Activated CD8-positive, alpha-beta memory T cell treated with anti-CD3 and anti-CD28 coated beads for 4 hours (primary cell): ENCODE results near the gene CERK.
A peak's percentile ranks its signal among the peaks of the same experiment; 100 is the strongest.
"Not testable (repeated sequence)": the region's sequence is repeated elsewhere in the genome, so short reads cannot be mapped to it uniquely, and the experiment has no call there.

ENCODE experiments used
- DNase-seq, 2 donors: peaks; one replicate each; pipeline ENCODE4 v3.0.0-alpha.2; 2020; ENCODE audit warnings: low read depth in 2 of 2

The CERK gene, protein sequence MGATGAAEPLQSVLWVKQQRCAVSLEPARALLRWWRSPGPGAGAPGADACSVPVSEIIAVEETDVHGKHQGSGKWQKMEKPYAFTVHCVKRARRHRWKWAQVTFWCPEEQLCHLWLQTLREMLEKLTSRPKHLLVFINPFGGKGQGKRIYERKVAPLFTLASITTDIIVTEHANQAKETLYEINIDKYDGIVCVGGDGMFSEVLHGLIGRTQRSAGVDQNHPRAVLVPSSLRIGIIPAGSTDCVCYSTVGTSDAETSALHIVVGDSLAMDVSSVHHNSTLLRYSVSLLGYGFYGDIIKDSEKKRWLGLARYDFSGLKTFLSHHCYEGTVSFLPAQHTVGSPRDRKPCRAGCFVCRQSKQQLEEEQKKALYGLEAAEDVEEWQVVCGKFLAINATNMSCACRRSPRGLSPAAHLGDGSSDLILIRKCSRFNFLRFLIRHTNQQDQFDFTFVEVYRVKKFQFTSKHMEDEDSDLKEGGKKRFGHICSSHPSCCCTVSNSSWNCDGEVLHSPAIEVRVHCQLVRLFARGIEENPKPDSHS

DNA sequence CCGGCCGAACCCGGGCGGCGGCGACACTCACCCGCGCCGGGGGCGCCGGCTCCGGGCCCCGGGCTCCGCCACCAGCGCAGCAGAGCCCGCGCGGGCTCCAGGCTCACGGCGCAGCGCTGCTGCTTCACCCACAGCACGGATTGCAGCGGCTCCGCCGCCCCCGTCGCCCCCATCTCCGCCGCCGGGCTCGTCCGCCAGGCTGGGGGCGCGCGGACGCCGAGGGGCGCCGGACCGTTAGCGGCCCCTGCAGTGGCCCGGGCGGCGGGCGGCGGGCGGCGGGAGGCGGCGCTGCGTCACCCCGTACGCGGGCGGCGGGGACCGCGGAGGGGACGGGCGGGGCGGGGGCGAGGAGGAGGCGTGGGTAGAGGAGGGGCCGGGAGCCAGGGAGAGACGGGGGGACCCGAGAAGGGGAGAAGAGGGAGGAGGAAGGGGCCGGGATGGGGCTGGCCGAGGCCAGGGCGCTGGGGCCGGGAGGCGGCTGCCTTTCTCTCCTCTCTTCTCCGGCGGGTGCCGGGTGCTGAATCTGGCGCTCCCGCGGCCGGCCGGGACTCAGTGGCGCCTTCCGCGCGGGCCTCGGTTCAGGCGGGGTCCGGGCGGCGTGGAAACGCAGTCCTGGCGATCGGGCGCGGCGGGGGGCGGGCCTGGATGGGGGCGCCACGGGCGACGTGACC lies at the start of gene CERK:
Gene CERK, minus strand, starts transcription at position 277 of the 671 bp plus-strand sequence. Its CDS starts 104 bp downstream, at position 173.
- peak; percentile 33 to 46 for DNase-seq

DNA sequence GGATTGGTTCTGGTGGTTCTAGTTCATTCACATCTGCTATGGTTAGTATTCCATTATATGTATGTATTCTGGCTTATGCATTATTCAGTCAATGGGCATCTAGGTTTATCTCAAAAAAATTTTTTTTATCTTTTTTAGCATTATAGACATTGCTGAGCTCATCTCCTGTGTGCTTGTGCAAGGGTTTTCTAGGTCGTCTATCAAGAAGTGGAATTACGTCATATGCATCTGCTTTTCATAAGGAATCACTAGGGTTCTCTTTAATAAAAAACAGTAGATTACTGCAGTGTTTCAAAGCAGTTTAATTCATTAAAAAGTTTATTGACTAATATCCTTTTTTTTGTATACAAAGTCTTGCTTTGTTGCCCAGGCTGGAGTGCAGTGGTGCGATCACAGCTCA lies 45.7 kb upstream of the CERK start:
- no peak for DNase-seq

DNA sequence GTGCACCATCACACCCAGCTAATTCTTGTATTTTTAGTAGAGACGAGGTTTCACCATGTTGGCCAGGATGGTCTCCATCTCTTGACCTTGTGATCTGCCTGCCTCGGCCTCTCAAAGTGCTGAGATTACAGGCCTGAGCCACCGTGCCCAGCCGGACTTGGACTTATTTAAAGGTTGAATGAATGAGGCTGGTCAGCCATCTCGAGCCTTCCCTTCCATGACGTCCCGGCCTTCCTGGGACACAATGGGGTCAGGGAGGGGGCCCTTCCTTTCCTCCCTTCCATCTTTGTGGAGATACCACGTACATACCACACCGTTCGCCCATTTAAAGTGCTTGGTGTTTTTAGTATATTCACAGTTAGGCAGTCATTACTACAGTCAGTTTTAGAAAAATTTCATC lies 44.1 kb upstream of the CERK start:
- not testable (repeated sequence) for DNase-seq

DNA sequence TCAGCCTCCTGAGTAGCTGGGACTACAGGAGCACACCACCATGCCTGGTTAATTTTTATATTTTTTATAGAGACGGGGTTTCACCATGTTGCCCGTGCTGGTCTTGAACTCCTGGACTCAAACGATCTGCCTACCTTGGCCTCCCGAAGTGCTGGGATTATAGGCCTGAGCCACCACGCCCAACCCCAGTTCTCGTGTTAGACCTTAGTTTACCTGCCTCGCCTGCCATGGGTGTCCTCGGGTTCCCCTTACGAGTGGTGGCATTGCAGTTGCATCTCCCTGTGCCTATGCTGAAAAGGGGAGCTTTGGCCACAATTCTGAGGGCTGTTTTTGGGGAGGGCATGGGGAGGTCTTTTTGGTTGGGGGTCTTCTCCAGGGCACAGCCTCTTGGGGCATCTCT lies 43.2 kb upstream of the CERK start:
- no peak for DNase-seq

DNA sequence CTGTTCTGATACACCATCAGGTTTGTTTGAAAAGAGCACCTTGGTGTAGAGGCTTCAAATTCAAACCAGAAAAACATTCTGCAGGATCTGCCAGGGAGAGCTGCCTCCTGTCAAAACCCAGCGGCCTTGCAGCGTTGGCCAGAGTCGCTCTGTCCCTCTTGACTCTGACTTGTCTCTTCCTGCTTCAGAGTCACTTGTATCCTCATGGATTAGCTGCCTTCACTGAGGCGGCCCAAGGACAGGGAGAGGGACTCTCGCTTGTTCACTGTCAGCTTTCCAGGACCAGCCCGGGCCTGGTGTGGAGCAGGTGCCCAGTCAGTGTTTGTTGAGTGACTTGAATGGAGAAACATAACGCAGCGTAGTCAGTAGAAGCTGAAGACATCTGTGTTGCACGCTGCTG lies 42.4 kb upstream of the CERK start:
- DNase-seq, result no peak

DNA sequence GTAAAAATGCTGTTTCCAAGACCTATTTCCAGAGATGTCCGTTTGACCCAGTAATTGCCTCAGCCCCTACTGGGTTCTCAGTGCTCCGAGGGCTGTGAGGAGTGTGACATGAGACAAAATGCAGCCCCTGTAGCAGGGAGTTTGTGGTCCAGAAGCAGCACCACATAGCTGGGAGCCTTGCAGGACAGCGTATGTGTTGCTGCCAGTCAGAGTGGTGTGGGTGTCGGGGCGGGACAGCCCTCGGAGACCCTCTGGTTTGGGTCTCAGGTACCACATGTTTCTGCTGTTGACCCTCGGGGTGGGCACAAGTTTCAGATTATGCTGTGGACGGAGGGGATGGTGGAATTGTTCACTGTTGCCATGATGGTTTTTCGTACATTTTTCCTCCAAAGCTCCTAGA lies 41.6 kb upstream of the CERK start:
- no peak for DNase-seq

DNA sequence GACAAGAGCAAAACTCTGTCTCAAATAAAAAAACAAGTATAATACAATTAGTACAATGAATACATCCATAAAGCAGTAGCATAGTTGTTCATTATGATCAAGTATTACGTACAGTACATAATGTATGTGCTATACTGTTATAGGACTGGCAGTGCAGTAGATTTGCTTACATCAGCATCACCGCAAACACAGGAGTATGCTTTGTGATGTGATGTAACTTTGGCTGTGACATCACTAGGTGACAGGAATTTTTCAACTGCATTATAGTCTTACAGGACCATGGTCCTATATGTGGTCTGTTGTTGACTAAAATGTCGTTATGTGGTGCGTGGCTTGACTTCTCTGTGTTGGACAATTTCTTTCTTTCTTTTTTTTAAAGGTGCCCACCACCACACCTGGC lies 41.0 kb upstream of the CERK start:
- DNase-seq, result no peak

DNA sequence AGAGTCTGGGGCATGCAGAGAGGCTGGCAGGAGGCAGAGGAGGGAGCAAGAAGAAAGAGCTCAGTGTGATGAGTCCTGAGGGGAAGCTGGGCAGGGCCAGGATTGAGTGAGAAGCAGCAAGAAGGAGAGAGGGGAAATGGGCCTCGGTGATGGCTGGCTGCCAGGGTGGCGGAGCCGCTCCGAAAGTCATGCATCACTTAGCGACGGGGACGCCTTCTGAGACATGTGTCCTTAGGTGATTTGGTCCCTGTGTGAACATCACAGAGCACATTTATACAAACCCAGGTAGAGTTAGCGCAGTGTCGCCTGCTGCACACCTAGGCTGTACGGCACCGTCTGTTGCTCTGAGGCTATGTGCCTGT lies 39.5 kb upstream of the CERK start:
- DNase-seq, result no peak

DNA sequence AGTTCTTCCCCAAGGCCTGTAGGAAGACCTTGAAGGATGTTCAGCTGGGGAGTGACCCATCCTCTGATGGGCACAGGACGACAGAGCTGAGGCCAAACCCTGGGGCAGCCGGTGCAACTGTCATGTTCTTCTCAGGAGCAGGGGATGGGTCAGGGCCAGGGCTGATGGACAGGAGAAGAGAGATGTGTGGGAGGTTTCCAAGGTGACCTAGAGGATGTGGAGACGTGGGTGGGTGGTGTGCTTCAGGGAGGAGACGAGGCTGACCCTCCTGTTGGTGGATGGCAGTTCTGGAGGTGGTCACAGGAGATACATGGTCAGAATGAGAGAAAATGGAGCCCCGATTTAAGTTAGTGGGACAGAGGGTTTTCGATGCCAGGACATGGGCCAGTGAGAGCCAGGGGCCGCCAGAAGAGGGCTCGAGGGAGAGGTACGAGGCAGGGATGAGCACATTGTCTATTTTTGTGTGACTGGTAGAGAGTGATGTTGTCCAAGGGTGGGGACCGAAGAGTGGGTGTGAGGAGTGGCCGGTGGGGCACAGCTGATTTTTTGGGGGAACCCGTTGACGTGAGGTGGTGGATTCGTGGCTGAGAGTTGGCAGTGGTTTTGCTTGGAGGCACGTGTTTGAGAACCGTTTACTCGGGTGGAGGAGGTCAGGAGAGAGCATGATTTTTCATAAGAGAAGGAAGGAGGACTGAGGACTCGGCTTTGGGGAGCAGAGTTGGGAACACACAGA lies 39.0 kb upstream of the CERK start:
- no peak for DNase-seq

DNA sequence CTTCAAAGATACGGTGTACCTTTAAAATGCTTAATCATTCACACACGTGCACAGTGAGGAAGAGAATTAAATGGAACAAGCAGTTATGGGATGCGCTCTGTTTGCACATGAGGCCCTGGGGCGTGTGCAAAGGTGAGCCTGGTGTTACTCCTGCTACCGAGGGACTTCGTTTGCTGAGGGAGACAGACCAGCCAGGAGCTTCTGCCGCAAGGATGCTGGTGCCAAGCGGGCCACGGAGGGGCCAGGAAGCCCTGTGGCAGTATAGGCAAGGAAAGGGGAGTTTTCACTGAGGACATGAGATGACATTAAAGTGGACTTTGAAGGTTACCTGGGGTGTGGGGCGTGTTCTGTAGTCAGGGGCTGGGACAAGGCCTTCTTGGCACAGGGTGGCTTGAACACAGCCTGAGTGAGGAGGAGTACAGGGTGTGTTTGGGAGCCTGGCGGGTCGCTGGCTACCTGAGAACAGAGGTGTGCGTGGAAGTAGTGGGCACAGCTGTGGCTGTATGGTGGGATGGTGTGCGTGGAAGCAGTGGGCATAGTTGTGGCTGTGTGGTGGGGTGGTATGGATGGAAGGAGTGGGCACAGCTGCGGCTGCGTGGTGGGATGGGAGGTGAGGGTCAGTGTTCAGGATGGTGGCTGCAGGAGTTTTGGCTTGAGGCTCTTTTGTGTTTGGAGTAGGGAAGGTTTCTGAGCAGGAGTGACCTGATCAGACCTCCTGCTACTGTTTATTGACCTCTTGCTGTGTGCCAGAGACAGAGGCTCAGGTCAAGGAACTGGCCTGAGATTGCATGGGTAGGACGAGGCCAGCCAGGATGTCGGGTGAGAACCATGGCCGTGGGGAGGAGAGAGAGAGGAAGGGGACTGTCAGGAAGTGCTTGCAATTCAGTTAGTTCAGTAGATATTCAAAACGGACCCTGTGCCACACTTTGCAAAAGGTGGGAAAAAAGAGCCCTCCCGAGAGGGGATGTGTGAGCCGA lies 38.1 kb upstream of the CERK start:
- no peak for DNase-seq

DNA sequence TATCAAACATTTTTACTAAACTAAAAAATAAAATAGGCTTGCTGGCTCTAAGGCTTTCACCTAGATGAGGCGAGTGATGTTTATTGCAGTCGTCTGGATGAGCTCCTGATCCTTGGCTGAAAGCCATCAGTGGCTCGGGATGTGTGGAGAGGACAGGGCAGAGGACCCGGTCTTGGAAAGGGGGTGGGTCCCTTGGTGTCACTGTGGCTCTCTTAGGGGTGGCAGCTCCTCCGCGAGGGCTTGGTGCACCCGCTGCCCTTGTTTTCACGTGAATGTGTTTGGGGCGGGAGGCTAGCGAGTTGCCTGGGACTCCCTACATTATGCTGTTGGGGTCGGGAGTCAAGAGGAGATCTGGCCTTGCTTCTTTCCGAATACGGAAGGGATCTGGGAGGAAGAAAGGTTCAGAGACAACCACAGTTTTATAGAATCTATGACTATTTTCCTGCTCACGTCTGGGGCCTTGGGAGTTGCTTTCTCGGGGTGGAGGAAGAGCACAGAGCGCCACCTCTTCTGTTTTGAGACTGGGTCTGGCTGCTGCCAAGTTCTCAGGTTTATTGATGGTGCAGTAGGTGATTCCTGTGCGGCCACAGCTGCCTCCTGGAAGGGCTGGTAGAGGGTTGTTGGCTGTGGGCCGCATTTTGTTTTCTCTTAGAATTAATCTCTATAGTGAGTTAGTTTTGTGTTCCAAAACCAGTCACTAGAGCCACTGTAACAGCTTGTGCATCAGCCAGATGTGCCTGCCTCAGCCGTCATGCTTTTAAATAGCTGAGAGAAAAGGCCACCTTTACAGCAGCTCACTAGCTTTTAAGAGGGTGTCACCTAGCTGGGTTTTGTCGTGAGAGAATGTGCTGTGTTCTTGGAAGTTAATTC lies 37.2 kb upstream of the CERK start:
- DNase-seq, result no peak

DNA sequence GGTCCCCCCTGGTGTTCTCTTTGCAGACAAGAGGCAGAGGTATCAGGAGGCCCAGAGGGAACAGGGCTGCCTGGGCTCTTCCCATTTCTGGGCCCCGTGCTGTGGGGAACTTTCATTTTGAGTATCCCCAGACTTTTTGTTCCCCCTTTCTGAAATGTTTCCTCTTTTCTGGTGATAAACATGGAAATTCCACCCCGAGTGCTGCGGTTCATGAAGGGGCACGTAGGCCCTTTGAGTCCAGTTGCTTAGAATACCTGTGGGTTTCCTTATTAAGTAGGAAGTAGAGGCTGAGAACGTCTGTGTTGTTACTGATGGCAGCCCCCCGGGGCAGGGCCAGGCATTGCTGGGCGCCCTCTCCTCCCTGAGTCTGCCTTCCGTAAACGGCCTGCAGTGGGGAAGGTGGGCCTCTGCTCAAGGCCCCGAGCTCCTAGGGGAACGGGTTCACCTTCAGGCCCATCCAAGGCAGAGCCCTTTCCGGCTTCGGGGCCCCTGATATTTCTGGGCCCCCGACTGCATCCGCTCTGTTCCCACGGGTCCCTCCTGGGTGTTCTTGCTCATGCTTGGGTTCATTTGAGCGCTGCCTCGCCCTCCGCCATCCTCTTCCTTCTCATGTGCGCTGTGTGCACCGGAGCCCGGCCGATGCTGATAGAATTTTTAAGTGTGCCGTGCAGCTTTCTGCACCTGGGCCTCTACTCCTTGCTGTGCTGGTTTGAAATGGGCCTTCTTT lies 36.4 kb upstream of the CERK start:
- no peak for DNase-seq

DNA sequence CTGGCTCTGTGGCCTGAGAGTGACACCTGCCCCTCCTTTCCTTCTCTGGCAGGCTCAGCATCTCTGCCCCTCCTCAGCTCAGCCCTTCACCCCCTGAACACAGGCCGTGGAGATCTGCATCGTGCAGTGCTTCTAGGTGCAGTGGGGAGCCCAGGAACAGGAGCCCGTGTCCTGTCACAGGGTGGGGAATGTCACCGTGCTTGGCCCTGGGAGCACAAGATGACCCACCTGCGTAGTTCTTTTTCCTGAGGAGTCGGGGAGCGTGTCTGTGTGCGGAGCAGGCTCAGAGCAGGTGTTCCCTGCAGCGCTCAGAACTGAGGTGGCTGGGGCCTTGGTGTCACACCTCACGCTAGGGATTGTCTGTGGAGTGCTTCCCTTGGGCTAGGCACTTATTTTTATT lies 35.0 kb upstream of the CERK start:
- DNase-seq, result no peak

DNA sequence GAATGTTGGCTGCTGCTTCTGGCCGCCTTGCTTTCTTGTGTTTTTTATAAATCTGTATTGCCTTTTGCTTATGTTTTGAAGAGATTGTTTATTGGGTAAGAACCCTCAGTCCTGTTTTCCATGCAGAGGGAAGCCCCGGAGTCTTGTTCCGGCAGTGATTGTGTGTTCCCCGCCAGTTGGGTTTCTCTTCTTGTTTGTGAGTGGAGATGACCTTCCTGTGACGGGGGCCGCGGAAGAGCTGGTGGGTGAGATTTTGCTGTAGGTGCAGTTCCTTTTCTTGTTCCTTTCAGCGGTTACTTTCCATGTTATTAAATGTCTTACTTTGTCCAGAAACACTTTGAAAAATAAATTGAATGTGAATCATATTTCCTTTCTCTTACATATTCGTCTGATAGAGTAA lies 32.7 kb upstream of the CERK start:
- no peak for DNase-seq

DNA sequence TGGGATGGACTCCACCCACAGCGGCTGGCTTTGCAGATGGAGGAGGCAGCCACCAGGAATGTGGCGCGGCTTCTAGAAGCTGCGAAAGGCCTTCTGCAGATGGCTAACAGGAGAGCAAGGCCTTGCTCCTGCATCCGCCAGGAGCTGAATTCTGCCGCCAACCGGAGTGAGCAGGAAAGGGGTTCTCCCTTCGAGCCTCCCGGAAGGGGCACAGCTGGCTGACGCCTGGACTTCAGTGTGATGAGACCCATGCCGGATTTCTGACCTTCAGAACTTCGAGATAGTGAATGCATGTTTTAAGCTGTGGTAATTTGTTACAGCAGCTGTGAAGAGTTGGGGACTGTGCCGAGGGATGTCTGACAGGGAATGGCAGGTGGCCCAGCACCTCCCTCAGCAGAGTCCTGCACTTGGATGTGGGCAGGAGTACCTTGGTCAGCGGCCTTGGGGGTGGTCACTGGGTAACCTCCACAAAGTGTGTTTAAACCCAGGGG lies 32.1 kb upstream of the CERK start:
- no peak for DNase-seq

DNA sequence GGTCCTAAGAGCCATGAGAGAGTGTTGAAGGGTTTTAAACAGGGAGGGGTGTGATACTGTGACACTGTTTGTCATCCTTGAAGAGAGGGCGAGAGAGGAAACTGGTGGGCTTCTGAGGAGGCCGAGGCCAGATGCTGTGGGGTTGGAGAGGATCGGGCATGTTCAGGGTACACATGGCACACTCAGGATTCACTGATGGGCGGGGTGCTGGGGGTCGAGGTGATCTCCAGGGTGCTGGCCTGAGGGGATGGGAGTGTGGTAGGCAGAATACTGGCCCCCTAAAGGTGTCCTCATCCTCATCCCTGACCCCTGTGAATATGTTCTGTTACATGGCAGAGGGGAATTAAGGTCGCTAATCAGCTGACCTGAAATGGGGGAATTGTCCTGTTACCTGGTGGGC lies 31.7 kb upstream of the CERK start:
- no peak for DNase-seq

DNA sequence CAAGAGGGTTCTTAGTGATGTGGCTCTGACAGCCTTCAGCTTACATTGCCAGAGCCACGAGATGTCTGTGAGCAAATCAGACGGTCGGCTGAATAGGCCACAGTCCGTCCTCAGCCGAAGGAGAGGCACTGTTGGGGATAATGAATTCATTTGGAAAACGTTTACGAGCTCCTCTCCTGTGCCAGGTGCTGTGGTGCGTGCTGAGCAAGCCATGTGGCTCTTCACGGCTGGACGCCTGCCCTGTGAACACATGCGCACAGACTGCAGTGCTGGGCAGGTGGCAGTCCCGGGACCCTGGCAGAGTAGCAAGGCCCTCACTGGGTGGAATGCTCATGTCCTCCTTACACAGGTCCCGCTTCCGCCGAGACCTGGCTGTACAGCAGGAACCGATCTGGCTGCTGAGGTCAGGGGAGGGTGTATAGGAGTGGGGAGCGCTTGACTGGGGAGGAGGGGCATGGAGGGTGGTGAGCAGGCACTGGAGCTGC lies 31.2 kb upstream of the CERK start:
- DNase-seq, result no peak

DNA sequence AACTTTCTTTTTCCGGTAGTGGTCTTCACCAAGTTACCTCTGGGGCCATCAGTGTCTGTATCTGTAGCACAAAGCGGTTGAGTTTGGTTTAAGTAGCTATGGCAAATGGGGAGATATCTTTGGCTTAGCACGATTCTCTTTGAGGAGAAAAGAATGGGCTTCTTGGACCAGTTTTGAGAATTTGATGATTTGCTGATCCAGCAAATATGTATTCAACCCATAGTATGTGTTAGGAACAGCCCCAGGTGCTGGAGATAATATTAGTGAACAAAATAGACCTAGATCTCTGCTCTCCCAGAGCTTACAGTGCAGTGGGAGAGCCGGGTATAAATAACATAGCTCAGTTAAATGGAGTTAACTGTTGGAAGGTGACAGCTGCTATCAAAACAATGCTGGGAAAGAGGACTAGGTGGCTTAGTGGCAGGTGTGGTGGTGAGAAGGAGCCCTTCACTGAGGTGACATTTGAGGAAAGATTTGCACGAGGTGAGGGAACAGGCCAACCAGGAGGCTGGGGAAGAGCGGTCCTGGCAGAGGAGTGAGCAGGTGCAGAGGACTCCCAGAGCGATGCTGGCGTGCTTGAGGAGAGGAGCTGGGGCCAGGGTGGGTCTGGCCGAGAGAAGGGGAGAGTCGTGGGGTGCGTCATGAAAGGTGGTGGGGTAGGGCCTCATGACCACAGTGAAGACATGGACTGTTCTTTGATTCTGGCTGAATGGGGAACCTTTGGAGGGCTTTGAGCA lies 29.4 kb upstream of the CERK start:
- DNase-seq, result no peak

DNA sequence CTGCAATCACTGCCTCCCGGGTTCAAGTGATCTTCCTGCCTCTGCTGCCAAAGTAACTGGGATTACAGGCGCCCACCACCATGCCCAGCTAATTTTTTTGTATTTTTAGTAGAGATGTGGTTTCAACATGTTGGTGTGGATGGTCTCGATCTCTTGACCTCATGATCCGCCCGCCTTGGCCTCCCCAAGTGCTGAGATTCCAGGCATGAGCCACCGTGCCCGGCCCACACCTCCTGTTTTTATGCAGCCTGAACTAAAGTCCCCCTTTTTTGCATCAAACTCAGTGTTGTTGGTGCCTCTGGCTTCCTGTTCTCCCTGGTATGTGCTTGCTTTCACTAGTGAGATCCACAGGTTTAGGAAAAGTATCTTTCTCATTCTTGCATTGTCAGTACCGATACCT lies 28.6 kb upstream of the CERK start:
- no peak for DNase-seq
